ENCODE data around the gene KIAA0513.

DNA sequence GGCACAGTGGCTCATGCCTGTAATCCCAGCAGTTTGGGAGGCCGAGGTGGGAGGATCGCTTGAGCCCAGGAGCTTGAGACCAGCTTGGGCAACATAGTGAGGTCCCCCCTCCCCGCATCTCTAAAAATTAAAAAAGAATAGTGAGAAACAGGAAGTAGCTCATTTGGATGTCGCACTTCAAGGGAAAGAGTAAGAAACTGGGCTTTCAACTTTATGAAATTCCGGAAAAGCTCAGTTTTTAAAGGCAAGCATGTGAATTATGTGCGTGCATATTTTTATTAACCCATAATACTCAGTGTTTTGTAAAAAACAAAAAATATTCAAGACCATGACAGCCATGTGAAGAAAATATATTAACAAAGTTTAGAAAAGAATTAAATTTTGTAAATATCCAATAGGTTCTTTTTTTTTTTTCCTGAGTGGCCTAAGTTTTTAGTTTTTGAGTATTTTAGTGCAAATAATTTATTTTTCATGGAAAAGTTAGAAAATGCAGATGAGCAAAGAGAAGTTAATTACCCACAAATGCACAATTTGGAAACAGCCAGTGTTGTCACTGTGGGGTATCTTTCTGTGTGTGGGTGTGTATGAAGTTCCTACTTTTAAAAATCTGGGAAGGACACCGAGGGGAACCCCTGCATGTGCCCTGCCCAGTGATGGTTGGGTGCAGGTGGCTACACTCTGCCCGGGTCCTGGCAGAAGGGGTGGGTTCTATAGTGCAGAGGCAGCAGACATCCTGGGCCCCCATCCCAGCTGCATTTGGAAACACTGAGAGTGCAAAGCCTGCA, 44.7 kb downstream of the KIAA0513 start:
- TF ChIP-seq GATA2 (IDR thresholded peaks at IDR 0.05; ENCODE audit: low read depth, low read length) (no peak), GATA3 (IDR thresholded peaks at IDR 0.05; ENCODE audit: low read depth, low read length) (no peak)

Data from SH-SY5Y (cell line).